ENCODE measurements around the gene COMMD7.
A peak's percentile ranks its signal among the peaks of the same experiment; 100 is the strongest.
"Not testable (repeated sequence)": the region's sequence is repeated elsewhere in the genome, so short reads cannot be mapped to it uniquely, and the experiment has no call there.

COMMD7 gene

GRCh38 chr20:32765230-32765875, 22.1 kb upstream of the COMMD7 start:
- DNase-seq = not testable (repeated sequence)

- no peak for DNase-seq
Observed at GRCh38 chr20:32764005-32764960, 21.0 kb upstream of the COMMD7 start.

GRCh38 chr20:32763202-32764004, 20.1 kb upstream of the COMMD7 start:
- no peak for DNase-seq

- DNase-seq = no peak
Observed at GRCh38 chr20:32762754-32763201, 19.5 kb upstream of the COMMD7 start.

- peak; percentile 72 for DNase-seq
Observed at GRCh38 chr20:32761831-32762753, 18.8 kb upstream of the COMMD7 start, which contains the start of gene DNMT3B. Gene DNMT3B, plus strand, starts transcription at chr20:32762385. Its CDS starts 17,939 bp downstream, at chr20:32780324.

- no peak for DNase-seq
Observed at GRCh38 chr20:32761417-32761830, 18.2 kb upstream of the COMMD7 start.

GRCh38 chr20:32756156-32756555, 12.9 kb upstream of the COMMD7 start:
- DNase-seq = no peak

GRCh38 chr20:32753731-32754130, 10.5 kb upstream of the COMMD7 start:
- peak; percentile 26 for DNase-seq

GRCh38 chr20:32752458-32753250, 9.4 kb upstream of the COMMD7 start:
- peak; percentile 74 for DNase-seq

GRCh38 chr20:32751702-32752457, 8.6 kb upstream of the COMMD7 start:
- DNase-seq = no peak

GRCh38 chr20:32751293-32751692, 8.0 kb upstream of the COMMD7 start:
- no peak for DNase-seq

- no peak for DNase-seq
Observed at GRCh38 chr20:32749914-32750637, 6.8 kb upstream of the COMMD7 start.

GRCh38 chr20:32742322-32743236, 688 bp downstream of the COMMD7 start:
- no peak for DNase-seq

- DNase-seq = no peak
Observed at GRCh38 chr20:32741151-32741550, 2.1 kb downstream of the COMMD7 start.

GRCh38 chr20:32737371-32738223, 5.7 kb downstream of the COMMD7 start:
- peak; percentile 88 for DNase-seq

- DNase-seq = no peak
Observed at GRCh38 chr20:32731882-32732266, 11.4 kb downstream of the COMMD7 start.

- DNase-seq = not testable (repeated sequence)
Observed at GRCh38 chr20:32729334-32729733, 13.9 kb downstream of the COMMD7 start.
